Sigmoid colon (tissue), 7 donors: ENCODE data around the gene NCR2. TPM values are rescaled to one million over a fixed set of nuclear protein-coding genes. Genes with fewer than 3 reads are reported as not detected.

ENCODE experiments used
- DNase-seq: peaks from one replicate; pipeline ENCODE4 v3.0.0-alpha.2; 2019
- H3K27ac ChIP-seq, 4 donors: fragments of 200-600 bp; sonication (generic); one replicate each; pipeline ENCODE4 v1.5.1; 2016 to 2019; ENCODE audit warnings: mild to moderate bottlenecking in 1 of 4
- H3K27me3 ChIP-seq, 3 donors: fragments of 200-600 bp; sonication (generic); one replicate each; pipeline ENCODE4 v1.5.1; 2019; ENCODE audit warnings: mild to moderate bottlenecking in 1 of 3
- H3K36me3 ChIP-seq, 4 donors: fragments of 200-600 bp; sonication (generic); one replicate each; pipeline ENCODE4 v1.5.1; 2016 to 2019
- H3K4me1 ChIP-seq, 4 donors: fragments of 200-600 bp; sonication (generic); one replicate each; pipeline ENCODE4 v1.5.1; 2017 to 2019
- H3K4me3 ChIP-seq, 4 donors: fragments of 200-600 bp; sonication (generic); one replicate each; pipeline ENCODE4 v1.5.1; 2017 to 2019; ENCODE audit warnings: mild to moderate bottlenecking in 2 of 4, moderate library complexity in 1 of 4
- H3K9me3 ChIP-seq, 4 donors: fragments of 200-600 bp in 3 of 4; sonication (generic) in 3 of 4; one replicate each; pipeline versions ENCODE4 v1.5.1 to v1.6.1; 2013 to 2019
- EP300 ChIP-seq, 4 donors: sonication (generic); formaldehyde crosslinking; IDR thresholded peaks; one replicate each; pipeline ENCODE4 v1.6.1; 2017; ENCODE audit warnings: antibody characterized with exemption in 4 of 4
- POLR2A ChIP-seq, 2 donors: fragments of 450-650 bp; IDR thresholded peaks; one replicate each; pipeline ENCODE4 v1.6.1; 2016; ENCODE audit warnings: antibody characterized with exemption in 2 of 2, mild to moderate bottlenecking in 2 of 2, moderate library complexity in 2 of 2
- POLR2AphosphoS5 ChIP-seq, 4 donors: sonication (generic); formaldehyde crosslinking; IDR thresholded peaks; one replicate each; pipeline ENCODE4 v1.6.1; 2017; ENCODE audit warnings: antibody characterized with exemption in 4 of 4
- whole genome bisulfite sequencing, 2 donors: extraction: QIAGEN DNeasy Blood & Tissue Kit; methylation state at CpG; one replicate each; pipeline ENCODE4 v1.1.7; 2013; 5-methylcytosine and 5-hydroxymethylcytosine counted together
- intact Hi-C: fragments of 100-400 bp; cut with DNase I; formaldehyde crosslinking; loops from one replicate; pipeline ENCODE4 v1.15.1; 2023
- polyA plus RNA-seq, 3 donors: library from polyadenylated mRNA; stranded (reverse); fragments of 200-250 nt; gene quantifications; one replicate each; pipeline ENCODE4 v1.2.3, GENCODE V29; 2013
- total RNA-seq, 4 donors: library from RNA; depleted of rRNA; stranded (reverse); fragments of >200 nt; gene quantifications; one replicate each; pipeline ENCODE4 v1.1.0, GENCODE V29; 2016
- TF ChIP-seq, protein P1 (sequence below), 4 experiments: fragments of 450-650 bp in 3 of 4; fragments of 200-600 bp in 1 of 4; IDR thresholded peaks; one replicate each; pipeline ENCODE4 v1.5.1; 2016 to 2019; ENCODE audit warnings: antibody characterized with exemption in 4 of 4, mild to moderate bottlenecking in 3 of 4, moderate library complexity in 2 of 4
- donor health status: healthy with polysubstance abuse.
- donor health status: Bipolar disorder and iron deficiency.
- donor health status: healthy.

Gene NCR2
- total and polyA plus RNA-seq, 7 donors, result 0.20 TPM; not detected in 6

DNA sequence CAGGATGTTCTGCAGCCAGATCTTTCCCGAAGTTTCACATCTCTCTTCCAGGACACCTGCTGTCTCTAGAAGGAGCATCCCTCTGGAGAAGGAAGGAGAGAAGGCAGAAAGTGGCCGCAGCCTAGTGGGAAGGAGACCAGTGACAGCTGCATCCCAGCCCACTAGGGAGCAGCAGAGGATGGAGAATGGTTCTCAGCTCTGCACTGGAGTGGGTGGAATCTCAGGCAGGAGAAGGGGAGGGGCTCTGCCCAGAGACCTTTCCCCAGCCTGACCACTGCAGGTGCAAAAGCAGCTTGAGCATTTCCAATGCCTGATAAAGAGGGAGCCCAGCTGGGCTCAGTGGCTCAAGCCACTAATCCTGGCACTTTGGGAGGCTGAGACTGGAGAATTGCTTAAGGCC lies 32.3 kb downstream of the NCR2 start:
- no peak overlapping the region for H3K4me3 ChIP-seq
- no peaks in the 10 kb centered on the region for H3K36me3 ChIP-seq
- intact Hi-C loops, result loop anchor here (2.0 kb wide), 1 partner anchor 57 kb away; no protein-coding TSS in a partner anchor
- H3K27ac ChIP-seq, result no peak overlapping the region
- H3K27me3 ChIP-seq, result peaks cover 6 to 33% (median 19%) of the 10 kb centered on the region in 3 donors
- TF ChIP-seq POLR2AphosphoS5 (IDR thresholded peaks at IDR 0.05), result no peak
- no peak for TF ChIP-seq POLR2A (IDR thresholded peaks at IDR 0.05)
- TF ChIP-seq, protein P1, sequence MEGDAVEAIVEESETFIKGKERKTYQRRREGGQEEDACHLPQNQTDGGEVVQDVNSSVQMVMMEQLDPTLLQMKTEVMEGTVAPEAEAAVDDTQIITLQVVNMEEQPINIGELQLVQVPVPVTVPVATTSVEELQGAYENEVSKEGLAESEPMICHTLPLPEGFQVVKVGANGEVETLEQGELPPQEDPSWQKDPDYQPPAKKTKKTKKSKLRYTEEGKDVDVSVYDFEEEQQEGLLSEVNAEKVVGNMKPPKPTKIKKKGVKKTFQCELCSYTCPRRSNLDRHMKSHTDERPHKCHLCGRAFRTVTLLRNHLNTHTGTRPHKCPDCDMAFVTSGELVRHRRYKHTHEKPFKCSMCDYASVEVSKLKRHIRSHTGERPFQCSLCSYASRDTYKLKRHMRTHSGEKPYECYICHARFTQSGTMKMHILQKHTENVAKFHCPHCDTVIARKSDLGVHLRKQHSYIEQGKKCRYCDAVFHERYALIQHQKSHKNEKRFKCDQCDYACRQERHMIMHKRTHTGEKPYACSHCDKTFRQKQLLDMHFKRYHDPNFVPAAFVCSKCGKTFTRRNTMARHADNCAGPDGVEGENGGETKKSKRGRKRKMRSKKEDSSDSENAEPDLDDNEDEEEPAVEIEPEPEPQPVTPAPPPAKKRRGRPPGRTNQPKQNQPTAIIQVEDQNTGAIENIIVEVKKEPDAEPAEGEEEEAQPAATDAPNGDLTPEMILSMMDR (IDR thresholded peaks at IDR 0.05), result peak in 3 of 4 experiments; percentile 36 to 47 (median 37)
- TF ChIP-seq EP300 (IDR thresholded peaks at IDR 0.05), result no peak
- WGBS, 2 donors, result 7 to 16% methylated on average over 2 of the region's 2 CpGs
- no peaks in the 10 kb centered on the region for H3K9me3 ChIP-seq
- DNase-seq, result no peak
- H3K4me1 ChIP-seq, result peaks cover 0 to 24% (median 21%) of the 10 kb centered on the region in 4 donors

DNA sequence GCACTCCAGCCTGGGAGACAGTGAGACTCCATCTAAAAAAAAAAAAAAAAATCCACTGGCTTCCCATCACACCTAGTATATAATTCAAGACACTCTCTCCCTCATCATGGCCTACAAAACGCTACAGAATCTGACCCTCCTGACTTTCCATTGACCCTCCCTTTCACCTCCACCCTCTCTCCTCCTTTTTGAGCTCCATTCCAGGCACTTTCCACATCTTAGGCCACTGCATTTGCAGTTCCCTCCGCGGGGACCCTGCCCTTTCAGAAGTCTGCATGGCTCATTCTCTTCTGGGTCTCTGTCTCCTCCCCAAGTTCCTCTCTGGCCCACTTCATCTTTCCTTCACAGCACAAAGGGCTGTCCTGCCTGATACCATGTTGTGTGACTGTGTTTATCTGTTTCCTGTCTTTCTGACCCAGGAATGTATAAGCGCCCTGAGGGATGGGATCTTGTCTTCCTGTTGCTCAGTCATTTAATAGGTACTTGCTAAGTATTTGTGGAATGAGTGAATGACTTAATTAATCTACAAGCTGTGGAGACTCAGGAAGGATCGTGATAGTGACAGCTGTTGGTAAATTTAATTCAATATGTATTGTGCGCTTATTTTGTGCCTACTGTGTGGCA lies 35.2 kb downstream of the NCR2 start:
- WGBS, 2 donors, result 76 to 91% methylated on average over 6 of the region's 6 CpGs
- intact Hi-C loops, result loop anchor here (5.0 kb wide), 1 partner anchor 87 kb away; no protein-coding TSS in a partner anchor
- Histone ChIP-seq H3K9me3 (no peaks in the 10 kb centered on the region), H3K4me1 (peaks cover 0 to 41% (median 38%) of the 10 kb centered on the region in 4 donors), H3K27me3 (peaks cover 22 to 50% (median 47%) of the 10 kb centered on the region in 3 donors), H3K27ac (no peak overlapping the region), H3K36me3 (no peaks in the 10 kb centered on the region), H3K4me3 (no peak overlapping the region)
- no peak for DNase-seq
- TF ChIP-seq, protein P1 (IDR thresholded peaks at IDR 0.05), result no peak
- no peak for TF ChIP-seq EP300 (IDR thresholded peaks at IDR 0.05)
- no peak for TF ChIP-seq POLR2A (IDR thresholded peaks at IDR 0.05)
- no peak for TF ChIP-seq POLR2AphosphoS5 (IDR thresholded peaks at IDR 0.05)

DNA sequence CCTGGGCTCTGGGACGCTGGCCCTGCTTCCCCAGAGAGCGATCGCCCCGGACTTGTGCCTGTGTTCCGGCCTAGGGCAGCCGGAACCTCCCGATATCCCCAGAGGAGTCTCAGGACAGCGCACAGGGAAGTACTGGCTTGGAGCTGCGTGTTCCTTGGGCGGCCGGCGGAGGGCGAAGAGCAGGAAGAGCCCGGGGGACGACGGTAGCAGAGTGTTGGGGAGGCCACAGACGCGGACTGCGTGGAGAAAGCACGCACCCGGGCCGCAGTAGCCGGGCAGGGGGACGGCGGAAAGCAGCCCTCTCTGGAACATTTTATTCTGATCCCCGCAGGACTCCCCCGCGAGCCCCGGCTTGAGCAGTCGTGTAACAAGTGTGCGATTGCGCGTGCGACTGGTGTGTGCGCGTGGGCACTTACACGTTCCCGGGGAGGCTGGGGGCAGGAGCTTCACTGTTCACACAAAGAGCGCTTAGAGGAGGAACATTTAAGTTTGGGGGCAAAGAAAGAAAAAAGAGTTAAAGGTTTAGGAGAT lies 36.1 kb downstream of the NCR2 start:
- H3K4me3 ChIP-seq, result peak overlapping the region in 3 of 4 donors; percentile 15 to 47 (median 46)
- H3K27ac ChIP-seq, result peak overlapping the region in 2 of 4 donors; percentile 36 to 62
- WGBS, 2 donors, result 1 to 2% methylated on average over 39 of the region's 39 CpGs
- H3K9me3 ChIP-seq, result no peaks in the 10 kb centered on the region
- H3K4me1 ChIP-seq, result peaks cover 0 to 41% (median 38%) of the 10 kb centered on the region in 4 donors
- no peaks in the 10 kb centered on the region for H3K36me3 ChIP-seq
- peak; percentile 76 for DNase-seq
- intact Hi-C loops, result loop anchor here (5.0 kb wide), 1 partner anchor 86 kb away; no protein-coding TSS in a partner anchor
- TF ChIP-seq POLR2AphosphoS5 (IDR thresholded peaks at IDR 0.05) (no peak), EP300 (IDR thresholded peaks at IDR 0.05) (no peak), POLR2A (IDR thresholded peaks at IDR 0.05) (no peak)
- TF ChIP-seq, protein P1 (IDR thresholded peaks at IDR 0.05), result peak in 3 of 4 experiments; percentile 21 to 56 (median 28)
- H3K27me3 ChIP-seq, result peaks cover 25 to 53% (median 51%) of the 10 kb centered on the region in 3 donors

DNA sequence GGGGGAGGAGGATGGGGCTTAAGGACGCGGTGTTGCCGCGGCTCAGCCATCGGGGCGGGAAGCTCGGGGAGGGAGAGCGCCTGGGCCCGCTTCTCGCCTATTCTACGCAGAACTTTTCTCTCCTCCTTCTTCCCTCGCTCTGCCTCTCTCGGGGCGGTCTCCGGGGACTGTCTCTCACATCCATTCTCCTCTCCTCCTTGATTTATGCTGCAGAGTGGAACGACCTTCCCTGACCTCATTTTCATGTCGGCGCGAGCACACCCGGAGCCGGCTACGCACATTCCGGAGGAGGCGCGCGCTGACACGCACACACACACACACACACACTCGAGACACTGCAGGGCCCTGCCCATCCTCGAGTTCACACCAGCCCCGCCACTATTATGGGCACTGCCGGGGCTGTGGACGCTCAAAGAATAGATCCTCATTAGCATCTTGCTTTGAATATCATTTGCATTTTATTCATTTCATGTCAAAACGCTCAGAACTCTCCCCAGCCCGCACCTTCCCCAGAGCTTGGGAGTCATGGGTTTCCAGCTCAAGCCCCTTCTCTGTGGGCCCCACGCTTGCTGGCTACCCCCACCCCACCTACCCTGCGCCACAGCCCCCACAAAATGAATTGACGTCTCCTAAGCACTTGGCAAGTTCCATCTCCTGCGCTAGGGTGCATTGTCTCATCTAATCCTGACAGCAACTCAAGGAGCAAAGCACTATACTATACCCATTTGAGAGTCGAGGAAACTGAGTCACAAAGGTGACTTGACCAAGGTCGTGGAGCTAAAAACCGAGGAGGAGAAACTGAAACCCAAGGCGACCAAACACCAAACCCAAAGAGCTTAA lies 36.8 kb downstream of the NCR2 start:
- H3K36me3 ChIP-seq, result no peaks in the 10 kb centered on the region
- intact Hi-C loops, result loop anchor here (5.0 kb wide), 1 partner anchor 85 kb away; no protein-coding TSS in a partner anchor
- no peak for DNase-seq
- 1 to 3% methylated on average over 42 of the region's 42 CpGs for WGBS, 2 donors
- TF ChIP-seq EP300 (IDR thresholded peaks at IDR 0.05) (no peak), POLR2A (IDR thresholded peaks at IDR 0.05) (no peak), POLR2AphosphoS5 (IDR thresholded peaks at IDR 0.05) (no peak)
- TF ChIP-seq, protein P1 (IDR thresholded peaks at IDR 0.05), result no peak
- H3K27ac ChIP-seq, result peak overlapping the region in 2 of 4 donors; percentile 36 to 62
- no peaks in the 10 kb centered on the region for H3K9me3 ChIP-seq
- peaks cover 0 to 41% (median 38%) of the 10 kb centered on the region in 4 donors for H3K4me1 ChIP-seq
- peaks cover 25 to 56% (median 55%) of the 10 kb centered on the region in 3 donors for H3K27me3 ChIP-seq
- H3K4me3 ChIP-seq, result peak overlapping the region in 3 of 4 donors; percentile 15 to 47 (median 46)
